Erythroblast (primary cell): ENCODE measurements around the gene APOA4.

Experiments
- GATA1 ChIP-seq: IDR thresholded peaks from 2 replicates; pipeline ENCODE4 v1.6.1; 2011; ENCODE audit warnings: low read depth, mild to moderate bottlenecking, control low read depth, low read length, moderate library complexity
- POLR2A ChIP-seq: IDR thresholded peaks from 2 replicates; pipeline ENCODE4 v1.6.1; 2011; ENCODE audit warnings: mild to moderate bottlenecking, low read length

GRCh38 chr11:116869610-116870009, 46.5 kb upstream of the APOA4 start:
- TF ChIP-seq POLR2A (no peak), GATA1 (no peak)
